ENCODE measurements around the gene STRN3.

- no peak for TF ChIP-seq GATA2 (IDR thresholded peaks at IDR 0.05; ENCODE audit: low read depth, low read length)
- no peak for TF ChIP-seq GATA3 (IDR thresholded peaks at IDR 0.05; ENCODE audit: low read depth, low read length)
These were observed 3.8 kb downstream of the STRN3 start for GRCh38 chr14:31022386-31022785.
